SK-N-SH (cell line): ENCODE measurements around the gene ZNF569. TPM values are rescaled to one million over a fixed set of nuclear protein-coding genes. Genes with fewer than 3 reads are reported as not detected.

Experiments
- CTCF ChIA-PET: fragments of 300-600, 350-600 bp; formaldehyde crosslinking; extraction: SDS; loops from one replicate; lab custom pipeline; 2021; lab: Yijun Ruan, JAX
- POLR2A ChIA-PET: fragments of 350-600 bp; sonication (Branson Sonifier 250); formaldehyde crosslinking; extraction: SDS; loops from one replicate; lab custom pipeline; 2020; ENCODE audit warnings: antibody characterized with exemption, inconsistent platforms; lab: Yijun Ruan, JAX
- DNase-seq: peaks from one replicate; pipeline ENCODE4 v3.0.0; 2012
- H2AFZ ChIP-seq: fragments of 200-600 bp; sonication (generic); 2 replicates; pipeline ENCODE4 v1.8.1; 2016; ENCODE audit warnings: antibody characterized with exemption, mild to moderate bottlenecking, low read depth
- H3F3A ChIP-seq: fragments of 200-600 bp; sonication (generic); replicated peaks from 2 replicates; pipeline ENCODE3; 2016; ENCODE audit warnings: antibody characterized with exemption, mild to moderate bottlenecking; ENCODE audit not compliant: insufficient read depth
- H3K27ac ChIP-seq, 2 experiments: fragments of 200-500 bp in 1 of 2; fragments of 200-600 bp in 1 of 2; sonication (Bioruptor generic) in 1 of 2; sonication (generic), shearing (Covaris generic) in 1 of 2; 2 replicates each; pipeline versions ENCODE4 v1.5.1 to v1.6.1; 2014 to 2016; ENCODE audit warnings: low read depth in 2 of 2, inconsistent platforms in 1 of 2, low read length in 1 of 2, mild to moderate bottlenecking in 1 of 2, mixed read lengths in 1 of 2
- H3K27me3 ChIP-seq: fragments of 200-600 bp; sonication (generic), shearing (Covaris generic); 2 replicates; pipeline ENCODE4 v1.6.1; 2016; ENCODE audit warnings: mixed run types; ENCODE audit not compliant: insufficient read depth
- H3K36me3 ChIP-seq, 2 experiments: fragments of 200-500 bp in 1 of 2; fragments of 200-600 bp in 1 of 2; sonication (Bioruptor generic) in 1 of 2; sonication (generic) in 1 of 2; replicated peaks in 1 of 2; 2 replicates each; pipeline versions ENCODE3 to v1.5.1; 2014 to 2016; ENCODE audit warnings: low read length in 1 of 2, mild to moderate bottlenecking in 1 of 2; ENCODE audit not compliant: insufficient read depth in 2 of 2, control insufficient read depth in 1 of 2
- H3K4me1 ChIP-seq, 2 experiments: fragments of 200-500 bp in 1 of 2; fragments of 200-600 bp in 1 of 2; sonication (Bioruptor generic) in 1 of 2; sonication (generic), shearing (Covaris generic) in 1 of 2; 2 replicates each; pipeline versions ENCODE4 v1.5.1 to v1.6.1; 2014 to 2016; ENCODE audit warnings: low read depth in 1 of 2, low read length in 1 of 2, mixed run types in 1 of 2; ENCODE audit not compliant: insufficient read depth in 2 of 2, control insufficient read depth in 1 of 2
- H3K4me2 ChIP-seq: fragments of 200-600 bp; sonication (generic), shearing (Covaris generic); 2 replicates; pipeline ENCODE4 v1.6.1; 2017; ENCODE audit warnings: mixed run types
- H3K4me3 ChIP-seq, 2 experiments: fragments of 200-500 bp in 1 of 2; fragments of 200-600 bp in 1 of 2; sonication (Bioruptor generic) in 1 of 2; sonication (generic), shearing (Covaris generic) in 1 of 2; 2 replicates each; pipeline versions ENCODE4 v1.5.1 to v1.8.1; 2014 to 2016; ENCODE audit warnings: low read depth in 2 of 2, inconsistent platforms in 1 of 2, low read length in 1 of 2, mild to moderate bottlenecking in 1 of 2, mixed read lengths in 1 of 2, moderate library complexity in 1 of 2
- H3K79me2 ChIP-seq: fragments of 200-600 bp; sonication (generic); 2 replicates; pipeline ENCODE4 v1.8.1; 2017; ENCODE audit warnings: mild to moderate bottlenecking; ENCODE audit not compliant: insufficient read depth
- H3K9ac ChIP-seq: fragments of 200-600 bp; sonication (generic); 2 replicates; pipeline ENCODE4 v1.6.1; 2017; ENCODE audit warnings: mixed run types
- H3K9me2 ChIP-seq: fragments of 200-600 bp; sonication (generic); 2 replicates; pipeline ENCODE4 v1.6.1; 2017; ENCODE audit warnings: mixed run types
- H3K9me3 ChIP-seq: fragments of 200-600 bp; sonication (generic); 2 replicates; pipeline ENCODE4 v1.6.1; 2017; ENCODE audit warnings: mixed run types, mild to moderate bottlenecking, moderate library complexity
- H4K20me1 ChIP-seq: fragments of 200-600 bp; sonication (generic); 2 replicates; pipeline ENCODE4 v1.6.1; 2017; ENCODE audit warnings: mild to moderate bottlenecking, mixed run types; ENCODE audit not compliant: insufficient read depth
- CHD2 ChIP-seq: fragments of 150-350 bp; IDR thresholded peaks from 2 replicates; pipeline ENCODE4 v1.6.1; 2018; ENCODE audit warnings: low read length; ENCODE audit not compliant: partially characterized antibody
- ELF1 ChIP-seq: IDR thresholded peaks from 2 replicates; pipeline ENCODE4 v1.4.0; 2012
- EZH2phosphoT487 ChIP-seq: fragments of 200-600 bp; sonication (generic); IDR thresholded peaks from 2 replicates; pipeline ENCODE4 v1.6.1; 2017; ENCODE audit warnings: low read depth, mixed run types, mild to moderate bottlenecking, antibody characterized with exemption, moderate library complexity, borderline replicate concordance
- FOSL2 ChIP-seq: IDR thresholded peaks from 2 replicates; pipeline ENCODE4 v1.4.0; 2012; ENCODE audit warnings: low read depth, mild to moderate bottlenecking, moderate library complexity, borderline replicate concordance
- FOXJ3 ChIP-seq: sonication (generic); formaldehyde crosslinking; IDR thresholded peaks from 2 replicates; pipeline ENCODE4 v1.5.1; 2020; ENCODE audit warnings: mild to moderate bottlenecking, missing genetic modification reagents
- FOXM1 ChIP-seq: IDR thresholded peaks from 2 replicates; pipeline ENCODE4 v1.4.0; 2012; ENCODE audit warnings: low read depth, mild to moderate bottlenecking
- GABPA ChIP-seq: IDR thresholded peaks from 2 replicates; pipeline ENCODE4 v1.4.0; 2012; ENCODE audit warnings: low read depth, mild to moderate bottlenecking
- GATA2 ChIP-seq: sonication (generic); formaldehyde crosslinking; IDR thresholded peaks from 2 replicates; pipeline ENCODE4 v1.5.0; 2020; ENCODE audit warnings: mild to moderate bottlenecking, missing genetic modification reagents
- JUND ChIP-seq: IDR thresholded peaks from 2 replicates; pipeline ENCODE4 v1.4.0; 2012
- MEF2A ChIP-seq: IDR thresholded peaks from 2 replicates; pipeline ENCODE4 v1.4.0; 2012; ENCODE audit warnings: low read depth, borderline replicate concordance
- MXI1 ChIP-seq: IDR thresholded peaks from 2 replicates; pipeline ENCODE4 v1.6.1; 2012; ENCODE audit warnings: mild to moderate bottlenecking, low read depth, low read length, improper control_type of control experiment
- NFIC ChIP-seq: IDR thresholded peaks from 2 replicates; pipeline ENCODE4 v1.4.0; 2012; ENCODE audit warnings: borderline replicate concordance
- NRF1 ChIP-seq: IDR thresholded peaks from 2 replicates; pipeline ENCODE4 v1.6.1; 2012; ENCODE audit warnings: low read depth, mild to moderate bottlenecking, low read length
- POLR2AphosphoS5 ChIP-seq: IDR thresholded peaks from 2 replicates; pipeline ENCODE4 v1.6.1; 2012; ENCODE audit warnings: low read depth, low read length
- RAD21 ChIP-seq: IDR thresholded peaks from 2 replicates; pipeline ENCODE4 v1.6.1; 2012; ENCODE audit warnings: mild to moderate bottlenecking, low read length
- RFX5 ChIP-seq: IDR thresholded peaks from 2 replicates; pipeline ENCODE4 v1.6.1; 2012; ENCODE audit warnings: mild to moderate bottlenecking, improper control_type of control experiment, low read length
- RXRA ChIP-seq: IDR thresholded peaks from 2 replicates; pipeline ENCODE4 v1.4.0; 2012; ENCODE audit warnings: low read depth, mild to moderate bottlenecking, borderline replicate concordance
- SIN3A ChIP-seq: IDR thresholded peaks from 2 replicates; pipeline ENCODE4 v1.6.1; 2012; ENCODE audit warnings: low read depth, mild to moderate bottlenecking, low read length, moderate library complexity, borderline replicate concordance
- SMC3 ChIP-seq: IDR thresholded peaks from 2 replicates; pipeline ENCODE4 v1.6.1; 2012; ENCODE audit warnings: low read depth, low read length, improper control_type of control experiment
- TAF1 ChIP-seq: IDR thresholded peaks from 2 replicates; pipeline ENCODE4 v1.6.1; 2012; ENCODE audit warnings: low read depth, mild to moderate bottlenecking, low read length, moderate library complexity, borderline replicate concordance
- TCF12 ChIP-seq: IDR thresholded peaks from 2 replicates; pipeline ENCODE4 v1.4.0; 2012
- YY1 ChIP-seq: IDR thresholded peaks from 2 replicates; pipeline ENCODE4 v1.4.0; 2012; ENCODE audit warnings: low read depth, mild to moderate bottlenecking
- WGBS: methylation state at CpG from one replicate; pipeline ENCODE4 v1.1.6; 2017; ENCODE audit warnings: low lambda C conversion rate; 5-methylcytosine and 5-hydroxymethylcytosine counted together
- polyA plus RNA-seq, 3 experiments: library from polyadenylated mRNA; depleted of rRNA; stranded (reverse); fragments of >200 nt; gene quantifications; 2 replicates each; pipeline ENCODE4 v1.2.3, GENCODE V29; 2012
- TF ChIP-seq, protein P1 (sequence below): fragments of 150-350 bp; IDR thresholded peaks from 2 replicates; pipeline ENCODE4 v1.6.1; 2017; ENCODE audit warnings: antibody characterized with exemption, low read length, low read depth, borderline replicate concordance
- TF ChIP-seq, protein P2 (sequence below): IDR thresholded peaks from 2 replicates; pipeline ENCODE4 v1.4.0; 2012; ENCODE audit warnings: low read depth, borderline replicate concordance
- TF ChIP-seq, protein P3 (sequence below): IDR thresholded peaks from 2 replicates; pipeline ENCODE4 v1.6.1; 2012; ENCODE audit warnings: mild to moderate bottlenecking, low read depth, low read length, moderate library complexity
- TF ChIP-seq, protein P4 (sequence below): IDR thresholded peaks from 2 replicates; pipeline ENCODE4; 2012

Gene ZNF569
- 2.0 and 2.5 TPM in 2 replicates for polyA plus RNA-seq (2012; rRNA removed)
- polyA plus RNA-seq (2012; cell fraction: cytosol; rRNA removed), result 2.8 and 3.3 TPM in 2 replicates
- 2.5 and 3.8 TPM in 2 replicates for polyA plus RNA-seq (2012; cell fraction: nucleus; rRNA removed)

DNA sequence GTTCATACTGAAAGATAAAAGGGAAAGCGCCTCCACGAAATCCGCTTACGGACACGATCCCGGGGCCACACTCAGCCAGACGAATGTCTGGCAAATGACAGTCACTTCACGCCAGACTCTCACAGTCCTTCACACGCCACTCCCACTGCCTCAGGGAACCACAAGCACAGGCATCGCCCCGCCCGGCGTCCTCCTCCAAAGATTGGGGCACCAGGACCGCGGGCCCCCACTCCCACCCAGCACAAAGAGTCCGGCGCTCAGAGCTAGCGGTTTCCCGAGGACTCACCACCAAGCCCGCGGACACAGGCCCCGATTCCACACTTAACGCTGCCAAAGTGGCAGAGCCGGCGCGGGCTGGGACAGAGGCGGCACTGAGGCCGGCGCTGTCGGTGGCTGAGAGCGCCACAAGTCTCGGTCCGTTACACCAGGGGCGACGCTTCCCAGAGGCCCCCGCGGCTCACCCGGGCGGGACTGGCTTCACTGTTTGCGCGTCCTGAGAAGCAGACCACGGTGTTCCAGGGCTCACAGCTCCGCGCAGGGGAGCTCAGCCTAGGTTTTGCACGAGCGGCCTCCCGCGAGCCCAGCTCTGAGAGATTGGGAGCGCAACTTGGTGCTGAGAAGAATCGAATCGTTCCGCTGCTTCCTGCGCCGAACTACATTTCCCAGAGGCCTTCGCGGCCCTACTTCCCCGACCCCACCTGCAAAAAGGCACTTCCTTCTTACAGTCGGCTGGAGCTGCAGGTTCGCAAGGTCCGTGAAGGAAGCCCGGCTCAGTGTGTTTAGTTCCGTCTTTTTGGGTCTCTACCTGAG is at the start of gene ZNF569:
Gene ZNF569, minus strand, starts transcription at position 647 of the 810 bp plus-strand sequence. CDS start 22,523 bp downstream, outside the sequence.
- H3K9ac ChIP-seq, result peak within 1 kb of the TSS; percentile 79
- H3K4me2 ChIP-seq, result peak within 1 kb of the TSS; percentile 82
- peaks cover 29% of the 10 kb centered on the region for H3K79me2 ChIP-seq
- H3K9me2 ChIP-seq, result no peaks in the 10 kb centered on the region
- H3K36me3 ChIP-seq, result peaks cover 29 to 44% of the 10 kb centered on the region in 2 experiments
- H3K4me1 ChIP-seq, result peaks cover 0 to 9% of the 10 kb centered on the region in 2 experiments; a peak in 2 of 4 replicates
- peak within 1 kb of the TSS; percentile 89 for H2AFZ ChIP-seq
- POLR2A ChIA-PET, result interaction anchor here (0.9 to 2.0 kb wide), 5 partner anchors 39 to 670 kb away, joined by 3 to 15 read pairs (median 5); partner anchors contain the start of genes ZNF420, ZNF527, ZNF573 and ZNF793
- CTCF ChIA-PET, result interaction anchor here (1.2 to 2.2 kb wide), 3 partner anchors 11 to 95 kb away, joined by 3 to 5 read pairs (median 3); no protein-coding TSS in a partner anchor
- peak within 1 kb of the TSS; percentile 78 to 97 for H3K27ac ChIP-seq
- peaks cover 10% of the 10 kb centered on the region for H3F3A ChIP-seq
- peak within 1 kb of the TSS; percentile 91 for H3K4me3 ChIP-seq
- peak; percentile 81 for DNase-seq
- no peaks in the 10 kb centered on the region for H4K20me1 ChIP-seq
- H3K9me3 ChIP-seq, result no peaks in the 10 kb centered on the region
- H3K27me3 ChIP-seq, result no peaks in the 10 kb centered on the region
- WGBS, result 2% methylated on average over 22 of the region's 62 CpGs
- TF ChIP-seq, protein P1, sequence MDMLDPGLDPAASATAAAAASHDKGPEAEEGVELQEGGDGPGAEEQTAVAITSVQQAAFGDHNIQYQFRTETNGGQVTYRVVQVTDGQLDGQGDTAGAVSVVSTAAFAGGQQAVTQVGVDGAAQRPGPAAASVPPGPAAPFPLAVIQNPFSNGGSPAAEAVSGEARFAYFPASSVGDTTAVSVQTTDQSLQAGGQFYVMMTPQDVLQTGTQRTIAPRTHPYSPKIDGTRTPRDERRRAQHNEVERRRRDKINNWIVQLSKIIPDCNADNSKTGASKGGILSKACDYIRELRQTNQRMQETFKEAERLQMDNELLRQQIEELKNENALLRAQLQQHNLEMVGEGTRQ, result no peak
- no peak for TF ChIP-seq MEF2A
- TF ChIP-seq ELF1, result peak; percentile 96
- TF ChIP-seq YY1, result peak; percentile 40; the same call in 1 of the 2 replicates
- peak; percentile 95 for TF ChIP-seq GABPA
- TF ChIP-seq, protein P2, sequence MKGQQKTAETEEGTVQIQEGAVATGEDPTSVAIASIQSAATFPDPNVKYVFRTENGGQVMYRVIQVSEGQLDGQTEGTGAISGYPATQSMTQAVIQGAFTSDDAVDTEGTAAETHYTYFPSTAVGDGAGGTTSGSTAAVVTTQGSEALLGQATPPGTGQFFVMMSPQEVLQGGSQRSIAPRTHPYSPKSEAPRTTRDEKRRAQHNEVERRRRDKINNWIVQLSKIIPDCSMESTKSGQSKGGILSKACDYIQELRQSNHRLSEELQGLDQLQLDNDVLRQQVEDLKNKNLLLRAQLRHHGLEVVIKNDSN, result peak; percentile 40; the same call in 1 of the 2 replicates
- TF ChIP-seq RXRA, result no peak
- TF ChIP-seq RFX5, result no peak
- no peak for TF ChIP-seq FOXJ3 (CRISPR knock-in tag)
- no peak for TF ChIP-seq EZH2phosphoT487
- TF ChIP-seq POLR2AphosphoS5, result peak; percentile 40
- TF ChIP-seq MXI1, result peak; percentile 83
- no peak for TF ChIP-seq NRF1
- no peak for TF ChIP-seq FOSL2
- TF ChIP-seq FOXM1, result no peak
- TF ChIP-seq, protein P3, sequence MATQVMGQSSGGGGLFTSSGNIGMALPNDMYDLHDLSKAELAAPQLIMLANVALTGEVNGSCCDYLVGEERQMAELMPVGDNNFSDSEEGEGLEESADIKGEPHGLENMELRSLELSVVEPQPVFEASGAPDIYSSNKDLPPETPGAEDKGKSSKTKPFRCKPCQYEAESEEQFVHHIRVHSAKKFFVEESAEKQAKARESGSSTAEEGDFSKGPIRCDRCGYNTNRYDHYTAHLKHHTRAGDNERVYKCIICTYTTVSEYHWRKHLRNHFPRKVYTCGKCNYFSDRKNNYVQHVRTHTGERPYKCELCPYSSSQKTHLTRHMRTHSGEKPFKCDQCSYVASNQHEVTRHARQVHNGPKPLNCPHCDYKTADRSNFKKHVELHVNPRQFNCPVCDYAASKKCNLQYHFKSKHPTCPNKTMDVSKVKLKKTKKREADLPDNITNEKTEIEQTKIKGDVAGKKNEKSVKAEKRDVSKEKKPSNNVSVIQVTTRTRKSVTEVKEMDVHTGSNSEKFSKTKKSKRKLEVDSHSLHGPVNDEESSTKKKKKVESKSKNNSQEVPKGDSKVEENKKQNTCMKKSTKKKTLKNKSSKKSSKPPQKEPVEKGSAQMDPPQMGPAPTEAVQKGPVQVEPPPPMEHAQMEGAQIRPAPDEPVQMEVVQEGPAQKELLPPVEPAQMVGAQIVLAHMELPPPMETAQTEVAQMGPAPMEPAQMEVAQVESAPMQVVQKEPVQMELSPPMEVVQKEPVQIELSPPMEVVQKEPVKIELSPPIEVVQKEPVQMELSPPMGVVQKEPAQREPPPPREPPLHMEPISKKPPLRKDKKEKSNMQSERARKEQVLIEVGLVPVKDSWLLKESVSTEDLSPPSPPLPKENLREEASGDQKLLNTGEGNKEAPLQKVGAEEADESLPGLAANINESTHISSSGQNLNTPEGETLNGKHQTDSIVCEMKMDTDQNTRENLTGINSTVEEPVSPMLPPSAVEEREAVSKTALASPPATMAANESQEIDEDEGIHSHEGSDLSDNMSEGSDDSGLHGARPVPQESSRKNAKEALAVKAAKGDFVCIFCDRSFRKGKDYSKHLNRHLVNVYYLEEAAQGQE, result no peak
- TF ChIP-seq RAD21, result no peak
- TF ChIP-seq GATA2, result no peak
- TF ChIP-seq, protein P4, sequence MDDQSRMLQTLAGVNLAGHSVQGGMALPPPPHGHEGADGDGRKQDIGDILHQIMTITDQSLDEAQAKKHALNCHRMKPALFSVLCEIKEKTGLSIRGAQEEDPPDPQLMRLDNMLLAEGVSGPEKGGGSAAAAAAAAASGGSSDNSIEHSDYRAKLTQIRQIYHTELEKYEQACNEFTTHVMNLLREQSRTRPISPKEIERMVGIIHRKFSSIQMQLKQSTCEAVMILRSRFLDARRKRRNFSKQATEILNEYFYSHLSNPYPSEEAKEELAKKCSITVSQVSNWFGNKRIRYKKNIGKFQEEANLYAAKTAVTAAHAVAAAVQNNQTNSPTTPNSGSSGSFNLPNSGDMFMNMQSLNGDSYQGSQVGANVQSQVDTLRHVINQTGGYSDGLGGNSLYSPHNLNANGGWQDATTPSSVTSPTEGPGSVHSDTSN, result no peak; the same call in 1 of the 2 replicates
- peak; percentile 77 for TF ChIP-seq SIN3A
- peak; percentile 94 for TF ChIP-seq CHD2
- no peak for TF ChIP-seq SMC3
- TF ChIP-seq TCF12, result peak; percentile 39; the same call in 1 of the 2 replicates
- no peak for TF ChIP-seq NFIC
- no peak for TF ChIP-seq JUND
- TF ChIP-seq TAF1, result peak; percentile 89
